HG03097 (cell line): ENCODE data around the gene COL18A1.
"Not testable (repeated sequence)": the region's sequence is repeated elsewhere in the genome, so short reads cannot be mapped to it uniquely, and the experiment has no call there.

ENCODE experiments used
- ATAC-seq: cut with Tn5 transposase; IDR thresholded peaks from one replicate; pipeline ENCODE4 v1.9.1; 2021; ENCODE audit not compliant: unreplicated experiment, low FRiP score

The COL18A1 gene

GRCh38 chr21:45366931-45367401, 38.0 kb upstream of the COL18A1 start:
- no peak for ATAC-seq

- ATAC-seq, result no peak
These were observed 37.3 kb upstream of the COL18A1 start for GRCh38 chr21:45367402-45368351.

- not testable (repeated sequence) for ATAC-seq
These were observed 35.9 kb upstream of the COL18A1 start for GRCh38 chr21:45369018-45369417.

- ATAC-seq, result no peak
These were observed 34.4 kb upstream of the COL18A1 start for GRCh38 chr21:45370575-45370974.

GRCh38 chr21:45371081-45371480, 33.9 kb upstream of the COL18A1 start:
- ATAC-seq, result no peak

- no peak for ATAC-seq
These were observed 33.3 kb upstream of the COL18A1 start for GRCh38 chr21:45371655-45372054.

- no peak for ATAC-seq
These were observed 32.1 kb upstream of the COL18A1 start for GRCh38 chr21:45372732-45373355.

- no peak for ATAC-seq
These were observed 30.8 kb upstream of the COL18A1 start for GRCh38 chr21:45373991-45374816.

GRCh38 chr21:45374826-45375455, 30.0 kb upstream of the COL18A1 start:
- ATAC-seq, result no peak

- ATAC-seq, result no peak
These were observed 28.3 kb upstream of the COL18A1 start for GRCh38 chr21:45376459-45377324.

- ATAC-seq, result no peak
These were observed 27.6 kb upstream of the COL18A1 start for GRCh38 chr21:45377325-45377709.

GRCh38 chr21:45377866-45378257, 27.1 kb upstream of the COL18A1 start:
- ATAC-seq, result no peak

- no peak for ATAC-seq
These were observed 26.6 kb upstream of the COL18A1 start for GRCh38 chr21:45378258-45378966.

GRCh38 chr21:45379171-45379900, 25.6 kb upstream of the COL18A1 start:
- no peak for ATAC-seq

GRCh38 chr21:45379901-45380330, 25.0 kb upstream of the COL18A1 start:
- ATAC-seq, result no peak

- ATAC-seq, result no peak
These were observed 24.4 kb upstream of the COL18A1 start for GRCh38 chr21:45380566-45380965.

- no peak for ATAC-seq
These were observed 23.8 kb upstream of the COL18A1 start for GRCh38 chr21:45381036-45381787.
